ACHN (cell line): ENCODE data around the gene USP32.
A peak's percentile ranks its signal among the peaks of the same experiment; 100 is the strongest.

Experiments
- DNase-seq: peaks from one replicate; pipeline ENCODE4 v3.0.0-alpha.2; 2015
- in situ Hi-C: cut with HindIII; loops from 2 replicates; pipeline ENCODE4 v1.10.0; 2017; ENCODE audit warnings: low sequenced_read_pairs, low pct_ligation_motif_present, low pct_unique_long_range_greater_than_20kb

USP32 gene

GRCh38 chr17:60156746-60157145, 235.2 kb downstream of the USP32 start:
- no peak for DNase-seq
- in situ Hi-C loops = no loop called here

- DNase-seq = no peak
- in situ Hi-C loops = no loop called here
These were observed 236.1 kb downstream of the USP32 start for GRCh38 chr17:60155815-60156214.

- DNase-seq = no peak
- in situ Hi-C loops = no loop called here
These were observed 236.5 kb downstream of the USP32 start for GRCh38 chr17:60155427-60155814.

GRCh38 chr17:60154616-60155426, 237.1 kb downstream of the USP32 start:
- in situ Hi-C loops = no loop called here

GRCh38 chr17:60153606-60154390, 238.1 kb downstream of the USP32 start:
- in situ Hi-C loops = no loop called here
- no peak for DNase-seq

More at GRCh38 chr17:60154616-60155426, 237.1 kb downstream of the USP32 start:
- DNase-seq = no peak

- in situ Hi-C loops = no loop called here
- no peak for DNase-seq
These were observed 240.6 kb downstream of the USP32 start for GRCh38 chr17:60151355-60151754.

GRCh38 chr17:60149691-60150582, 242.0 kb downstream of the USP32 start, which contains the start of gene CA4:
Gene CA4 (plus strand): TSS chr17:60149973. CDS start chr17:60150035, 62 bp downstream.
- no peak for DNase-seq
- in situ Hi-C loops = no loop called here

GRCh38 chr17:60148373-60148772, 243.6 kb downstream of the USP32 start:
- in situ Hi-C loops = no loop called here
- no peak for DNase-seq

GRCh38 chr17:60147553-60148223, 244.2 kb downstream of the USP32 start:
- in situ Hi-C loops = no loop called here
- no peak for DNase-seq

GRCh38 chr17:60146206-60146605, 245.7 kb downstream of the USP32 start:
- in situ Hi-C loops = no loop called here
- no peak for DNase-seq

GRCh38 chr17:60145006-60145935, 246.7 kb downstream of the USP32 start:
- no peak for DNase-seq
- in situ Hi-C loops = no loop called here

- in situ Hi-C loops = no loop called here
These were observed 248.9 kb downstream of the USP32 start for GRCh38 chr17:60142872-60143499.

GRCh38 chr17:60141111-60142018, 250.6 kb downstream of the USP32 start:
- in situ Hi-C loops = no loop called here
- no peak for DNase-seq

More at GRCh38 chr17:60142872-60143499, 248.9 kb downstream of the USP32 start:
- DNase-seq = peak; percentile 93

GRCh38 chr17:60139438-60140285, 252.3 kb downstream of the USP32 start:
- DNase-seq = peak; percentile 79
- in situ Hi-C loops = no loop called here
